ENCODE results near the gene SETBP1.

SETBP1 gene

DNA sequence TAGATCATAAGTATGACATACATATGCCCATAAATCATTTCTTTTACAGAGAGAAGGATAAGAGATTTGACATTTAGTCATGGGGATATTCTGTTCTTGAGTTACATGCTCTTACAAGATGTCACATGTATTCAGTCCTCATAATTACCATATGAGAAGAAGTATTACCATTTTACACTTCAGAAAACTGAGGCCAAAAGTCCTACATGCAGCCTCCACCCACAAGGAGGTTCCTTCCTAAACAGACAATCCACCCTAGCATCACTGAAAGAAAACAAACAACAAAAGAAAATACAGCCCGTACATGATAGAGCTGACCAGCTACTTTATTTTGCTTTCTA lies 335.1 kb downstream of the SETBP1 start:
- peak overlapping the region in 1 of 2 donors; percentile 21 for H3K4me3 ChIP-seq (ENCODE audit: low read length in 2 of 2)
- no CpG with 5 or more reads among the region's 1 CpG for WGBS, 2 donors (ENCODE audit: extremely low coverage in 2 of 2, insufficient read length in 2 of 2, insufficient replicate concordance in 1 of 2)
- no peaks in the 10 kb centered on the region for H3K36me3 ChIP-seq (replicated peaks in 1 of 2; ENCODE audit: control insufficient read depth in 2 of 2, insufficient read depth in 2 of 2, low read length in 2 of 2)
- no peak overlapping the region for H3K23ac ChIP-seq (ENCODE audit: low read depth, low read length, poor library complexity)
- no peaks in the 10 kb centered on the region for H3K27me3 ChIP-seq (ENCODE audit: control insufficient read depth in 3 of 3, insufficient read depth in 3 of 3, low read depth in 1 of 3, low read length in 3 of 3)
- H2BK120ac ChIP-seq (ENCODE audit: low read depth, low read length), result no peak overlapping the region
- H3K9me3 ChIP-seq (replicated peaks in 1 of 2; ENCODE audit: control insufficient read depth in 2 of 2, insufficient read depth in 1 of 2, low read depth in 1 of 2, low read length in 2 of 2), result no peaks in the 10 kb centered on the region
- no peak overlapping the region for H3K4ac ChIP-seq (ENCODE audit: low read length)
- peak overlapping the region; percentile 72 for H2AFZ ChIP-seq (ENCODE audit: low read length)
- no peak overlapping the region for H2BK12ac ChIP-seq (ENCODE audit: low read length)
- H3K27ac ChIP-seq (replicated peaks; ENCODE audit: low read length), result no peak overlapping the region
- H3K18ac ChIP-seq (ENCODE audit: low read length), result no peak overlapping the region
- H3K79me1 ChIP-seq (ENCODE audit: low read depth, low read length), result peaks cover 2% of the 10 kb centered on the region
- no peak overlapping the region for H3K4me2 ChIP-seq (ENCODE audit: insufficient read depth, low read length, poor library complexity, severe bottlenecking)
- H4K91ac ChIP-seq (ENCODE audit: low read depth, low read length, poor library complexity), result no peak overlapping the region
- no peak for DNase-seq (ENCODE audit: low spot score)
- no peak overlapping the region for H2BK15ac ChIP-seq (ENCODE audit: low read length)
- no peak overlapping the region for H3K14ac ChIP-seq (ENCODE audit: low read length)
- no peak overlapping the region for H4K8ac ChIP-seq (ENCODE audit: low read depth, low read length)
- no peak overlapping the region for H2BK5ac ChIP-seq (ENCODE audit: low read length)
- no peak overlapping the region for H2AK5ac ChIP-seq (ENCODE audit: low read depth, low read length)
- peaks cover 17 to 34% of the 10 kb centered on the region in 2 donors for H3K4me1 ChIP-seq (ENCODE audit: control insufficient read depth in 2 of 2, insufficient read depth in 1 of 2, low read depth in 1 of 2, low read length in 2 of 2)
- H3K9ac ChIP-seq (ENCODE audit: low read depth, low read length, poor library complexity), result no peak overlapping the region

DNA sequence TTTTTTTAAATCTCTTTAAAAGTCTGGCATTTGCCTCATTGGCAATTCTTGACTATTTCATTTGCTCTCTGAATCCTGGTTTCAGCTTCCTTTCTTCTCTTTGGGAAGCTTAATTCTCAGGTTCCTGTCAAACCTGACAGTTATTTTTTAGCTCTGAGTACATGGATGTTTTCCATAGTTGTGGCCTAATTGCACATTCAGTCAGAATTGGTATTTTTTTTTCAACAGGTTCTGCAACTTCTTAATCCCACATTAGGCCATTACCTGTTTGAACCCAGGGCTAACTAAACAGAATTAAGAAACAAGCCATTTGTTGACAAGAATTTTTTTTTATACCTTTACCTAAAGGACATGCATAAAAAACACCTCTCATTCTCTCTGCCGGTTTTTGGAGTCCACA lies 338.8 kb downstream of the SETBP1 start:
- no peak overlapping the region for H2BK15ac ChIP-seq (ENCODE audit: low read length)
- H2AK5ac ChIP-seq (ENCODE audit: low read depth, low read length), result no peak overlapping the region
- H2AFZ ChIP-seq (ENCODE audit: low read length), result no peak overlapping the region
- no peak for DNase-seq (ENCODE audit: low spot score)
- H2BK120ac ChIP-seq (ENCODE audit: low read depth, low read length), result no peak overlapping the region
- H4K8ac ChIP-seq (ENCODE audit: low read depth, low read length), result no peak overlapping the region
- no peak overlapping the region for H3K4me2 ChIP-seq (ENCODE audit: insufficient read depth, low read length, poor library complexity, severe bottlenecking)
- peaks cover 2% of the 10 kb centered on the region for H3K79me1 ChIP-seq (ENCODE audit: low read depth, low read length)
- H3K9me3 ChIP-seq (replicated peaks in 1 of 2; ENCODE audit: control insufficient read depth in 2 of 2, insufficient read depth in 1 of 2, low read depth in 1 of 2, low read length in 2 of 2), result no peaks in the 10 kb centered on the region
- H3K36me3 ChIP-seq (replicated peaks in 1 of 2; ENCODE audit: control insufficient read depth in 2 of 2, insufficient read depth in 2 of 2, low read length in 2 of 2), result no peaks in the 10 kb centered on the region
- H3K23ac ChIP-seq (ENCODE audit: low read depth, low read length, poor library complexity), result no peak overlapping the region
- no peak overlapping the region for H2BK12ac ChIP-seq (ENCODE audit: low read length)
- no peaks in the 10 kb centered on the region for H3K27me3 ChIP-seq (ENCODE audit: control insufficient read depth in 3 of 3, insufficient read depth in 3 of 3, low read depth in 1 of 3, low read length in 3 of 3)
- H2BK5ac ChIP-seq (ENCODE audit: low read length), result no peak overlapping the region
- no CpG with 5 or more reads among the region's 1 CpG for WGBS, 2 donors (ENCODE audit: extremely low coverage in 2 of 2, insufficient read length in 2 of 2, insufficient replicate concordance in 1 of 2)
- no peak overlapping the region for H3K14ac ChIP-seq (ENCODE audit: low read length)
- H4K91ac ChIP-seq (ENCODE audit: low read depth, low read length, poor library complexity), result no peak overlapping the region
- no peak overlapping the region for H3K4me3 ChIP-seq (ENCODE audit: low read length in 2 of 2)
- H3K4me1 ChIP-seq (ENCODE audit: control insufficient read depth in 2 of 2, insufficient read depth in 1 of 2, low read depth in 1 of 2, low read length in 2 of 2), result peaks cover 18 to 24% of the 10 kb centered on the region in 2 donors
- H3K18ac ChIP-seq (ENCODE audit: low read length), result no peak overlapping the region
- H3K9ac ChIP-seq (ENCODE audit: low read depth, low read length, poor library complexity), result no peak overlapping the region
- H3K27ac ChIP-seq (replicated peaks; ENCODE audit: low read length), result no peak overlapping the region
- H3K4ac ChIP-seq (ENCODE audit: low read length), result no peak overlapping the region

DNA sequence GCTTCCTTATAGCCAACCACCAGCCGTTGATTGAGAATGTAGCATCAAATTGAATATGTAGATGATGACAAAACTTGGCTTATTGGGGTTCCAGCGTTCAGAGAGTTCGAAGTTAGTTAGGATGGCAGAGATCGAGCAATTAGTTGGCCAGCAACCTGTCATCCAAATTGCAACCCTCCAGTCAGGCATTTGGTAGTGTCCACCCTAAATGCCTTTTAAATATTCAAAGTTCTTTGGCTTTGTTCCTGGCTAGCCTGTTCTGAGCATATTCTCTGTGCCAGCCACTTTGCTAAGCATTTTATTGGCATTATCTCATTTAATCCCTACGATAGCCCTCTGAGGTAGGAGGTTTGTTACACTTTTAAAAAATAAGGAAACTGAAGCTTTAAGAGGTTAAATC lies 342.8 kb downstream of the SETBP1 start:
- no peaks in the 10 kb centered on the region for H3K79me1 ChIP-seq (ENCODE audit: low read depth, low read length)
- H3K4me1 ChIP-seq (ENCODE audit: control insufficient read depth in 2 of 2, insufficient read depth in 1 of 2, low read depth in 1 of 2, low read length in 2 of 2), result peaks cover 0 to 4% of the 10 kb centered on the region in 2 donors
- no peaks in the 10 kb centered on the region for H3K27me3 ChIP-seq (ENCODE audit: control insufficient read depth in 3 of 3, insufficient read depth in 3 of 3, low read depth in 1 of 3, low read length in 3 of 3)
- no peak overlapping the region for H4K91ac ChIP-seq (ENCODE audit: low read depth, low read length, poor library complexity)
- H3K27ac ChIP-seq (replicated peaks; ENCODE audit: low read length), result no peak overlapping the region
- no peak overlapping the region for H2AFZ ChIP-seq (ENCODE audit: low read length)
- H3K18ac ChIP-seq (ENCODE audit: low read length), result no peak overlapping the region
- H4K8ac ChIP-seq (ENCODE audit: low read depth, low read length), result no peak overlapping the region
- H3K4me2 ChIP-seq (ENCODE audit: insufficient read depth, low read length, poor library complexity, severe bottlenecking), result no peak overlapping the region
- no peak overlapping the region for H3K4me3 ChIP-seq (ENCODE audit: low read length in 2 of 2)
- H2BK120ac ChIP-seq (ENCODE audit: low read depth, low read length), result no peak overlapping the region
- no peak overlapping the region for H3K23ac ChIP-seq (ENCODE audit: low read depth, low read length, poor library complexity)
- H2BK12ac ChIP-seq (ENCODE audit: low read length), result no peak overlapping the region
- no peak overlapping the region for H3K14ac ChIP-seq (ENCODE audit: low read length)
- no peak overlapping the region for H3K4ac ChIP-seq (ENCODE audit: low read length)
- no peaks in the 10 kb centered on the region for H3K36me3 ChIP-seq (replicated peaks in 1 of 2; ENCODE audit: control insufficient read depth in 2 of 2, insufficient read depth in 2 of 2, low read length in 2 of 2)
- no peak overlapping the region for H3K9ac ChIP-seq (ENCODE audit: low read depth, low read length, poor library complexity)
- no peaks in the 10 kb centered on the region for H3K9me3 ChIP-seq (replicated peaks in 1 of 2; ENCODE audit: control insufficient read depth in 2 of 2, insufficient read depth in 1 of 2, low read depth in 1 of 2, low read length in 2 of 2)
- no peak overlapping the region for H2AK5ac ChIP-seq (ENCODE audit: low read depth, low read length)
- no peak overlapping the region for H2BK15ac ChIP-seq (ENCODE audit: low read length)
- no CpG with 5 or more reads among the region's 5 CpGs for WGBS, 2 donors (ENCODE audit: extremely low coverage in 2 of 2, insufficient read length in 2 of 2, insufficient replicate concordance in 1 of 2)
- DNase-seq (ENCODE audit: low spot score), result no peak
- H2BK5ac ChIP-seq (ENCODE audit: low read length), result no peak overlapping the region

DNA sequence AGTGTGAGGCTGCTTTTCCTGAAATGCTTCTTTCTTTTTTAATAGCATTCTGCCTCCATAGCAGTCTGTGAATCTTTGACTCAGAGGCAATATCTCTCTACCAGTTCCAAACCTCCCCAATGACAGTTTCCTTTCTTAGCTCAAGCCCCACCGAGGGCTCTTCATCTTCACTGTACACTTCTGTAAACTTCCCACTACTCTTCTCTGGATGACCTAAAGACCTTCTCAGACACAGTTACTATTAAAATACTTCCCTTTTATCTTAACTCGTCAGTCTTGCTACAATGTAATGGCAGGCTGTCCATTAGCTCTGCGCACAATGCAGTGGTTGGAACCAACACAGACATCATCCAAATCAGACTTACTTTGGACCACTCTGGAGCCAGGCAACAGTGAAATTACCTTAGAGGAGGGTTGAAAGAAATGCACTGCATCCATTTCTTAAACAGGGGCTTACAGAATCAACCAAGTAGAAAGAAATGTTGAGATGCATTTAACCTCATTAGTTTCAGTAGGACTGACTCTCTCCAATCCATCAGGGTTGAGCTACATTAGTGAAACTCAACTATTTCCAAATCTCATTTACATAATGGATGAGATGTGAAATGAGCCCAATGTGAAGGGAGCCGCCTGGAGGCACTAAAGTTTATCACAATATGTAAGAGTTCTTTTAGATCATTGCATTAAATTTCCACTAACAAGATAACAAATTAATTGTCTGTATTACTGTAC lies 343.8 kb downstream of the SETBP1 start:
- no peak overlapping the region for H3K4ac ChIP-seq (ENCODE audit: low read length)
- H3K9me3 ChIP-seq (replicated peaks in 1 of 2; ENCODE audit: control insufficient read depth in 2 of 2, insufficient read depth in 1 of 2, low read depth in 1 of 2, low read length in 2 of 2), result no peaks in the 10 kb centered on the region
- no peak overlapping the region for H3K9ac ChIP-seq (ENCODE audit: low read depth, low read length, poor library complexity)
- H4K8ac ChIP-seq (ENCODE audit: low read depth, low read length), result no peak overlapping the region
- no CpG with 5 or more reads among the region's 4 CpGs for WGBS, 2 donors (ENCODE audit: extremely low coverage in 2 of 2, insufficient read length in 2 of 2, insufficient replicate concordance in 1 of 2)
- no peak overlapping the region for H2BK5ac ChIP-seq (ENCODE audit: low read length)
- H3K79me1 ChIP-seq (ENCODE audit: low read depth, low read length), result no peaks in the 10 kb centered on the region
- no peak overlapping the region for H3K14ac ChIP-seq (ENCODE audit: low read length)
- H4K91ac ChIP-seq (ENCODE audit: low read depth, low read length, poor library complexity), result no peak overlapping the region
- H3K4me2 ChIP-seq (ENCODE audit: insufficient read depth, low read length, poor library complexity, severe bottlenecking), result no peak overlapping the region
- no peak overlapping the region for H3K4me3 ChIP-seq (ENCODE audit: low read length in 2 of 2)
- H3K36me3 ChIP-seq (replicated peaks in 1 of 2; ENCODE audit: control insufficient read depth in 2 of 2, insufficient read depth in 2 of 2, low read length in 2 of 2), result no peaks in the 10 kb centered on the region
- H2BK12ac ChIP-seq (ENCODE audit: low read length), result no peak overlapping the region
- no peak for DNase-seq (ENCODE audit: low spot score)
- no peak overlapping the region for H3K23ac ChIP-seq (ENCODE audit: low read depth, low read length, poor library complexity)
- H3K4me1 ChIP-seq (ENCODE audit: control insufficient read depth in 2 of 2, insufficient read depth in 1 of 2, low read depth in 1 of 2, low read length in 2 of 2), result peaks cover 0 to 4% of the 10 kb centered on the region in 2 donors
- H2AK5ac ChIP-seq (ENCODE audit: low read depth, low read length), result no peak overlapping the region
- no peak overlapping the region for H3K27ac ChIP-seq (replicated peaks; ENCODE audit: low read length)
- H2BK120ac ChIP-seq (ENCODE audit: low read depth, low read length), result no peak overlapping the region
- H2AFZ ChIP-seq (ENCODE audit: low read length), result no peak overlapping the region
- no peaks in the 10 kb centered on the region for H3K27me3 ChIP-seq (ENCODE audit: control insufficient read depth in 3 of 3, insufficient read depth in 3 of 3, low read depth in 1 of 3, low read length in 3 of 3)
- no peak overlapping the region for H2BK15ac ChIP-seq (ENCODE audit: low read length)
- no peak overlapping the region for H3K18ac ChIP-seq (ENCODE audit: low read length)

All from neuronal stem cell (in vitro differentiated cells).